CD8-positive, alpha-beta memory T cell (primary cell): Measurements from ENCODE around the gene GOT2. TPM values are rescaled to one million over a fixed set of nuclear protein-coding genes. Genes with fewer than 3 reads are reported as not detected.
"Not testable (repeated sequence)": the region's sequence is repeated elsewhere in the genome, so short reads cannot be mapped to it uniquely, and the experiment has no call there.

Experiments
- CTCF ChIA-PET: fragments of 350-600 bp; sonication (Branson Sonifier 250); formaldehyde crosslinking; loops from one replicate; lab custom pipeline; 2021; ENCODE audit warnings: antibody characterized with exemption; lab: Charles Lee
- POLR2A ChIA-PET: fragments of 350-600 bp; sonication (Branson Sonifier 250); formaldehyde crosslinking; loops from one replicate; lab custom pipeline; 2021; ENCODE audit warnings: antibody characterized with exemption; lab: Charles Lee
- DNase-seq, 5 donors: peaks; one replicate each; pipeline versions ENCODE4 v3.0.0 to v3.0.0-alpha.2; 2020 to 2022; ENCODE audit warnings: mixed read lengths in 1 of 5
- H3K27ac ChIP-seq: one replicate; pipeline ENCODE4 v1.7.0; 2013; ENCODE audit warnings: low read depth, mild to moderate bottlenecking, low read length, moderate library complexity
- H3K27me3 ChIP-seq: 2 replicates; pipeline ENCODE4 v1.7.0; 2013; ENCODE audit warnings: low read length, mild to moderate bottlenecking; ENCODE audit not compliant: insufficient read depth, poor library complexity, severe bottlenecking
- H3K36me3 ChIP-seq: 2 replicates; pipeline ENCODE4 v1.7.0; 2013; ENCODE audit warnings: mild to moderate bottlenecking, low read length, moderate library complexity; ENCODE audit not compliant: insufficient read depth
- H3K4me1 ChIP-seq: 2 replicates; pipeline ENCODE4 v1.7.0; 2013; ENCODE audit warnings: mild to moderate bottlenecking, low read length, moderate library complexity; ENCODE audit not compliant: insufficient read depth
- H3K4me3 ChIP-seq: 2 replicates; pipeline ENCODE4 v1.7.0; 2013; ENCODE audit warnings: mild to moderate bottlenecking, low read length
- H3K9me3 ChIP-seq: 2 replicates; pipeline ENCODE4 v1.7.0; 2013; ENCODE audit warnings: mild to moderate bottlenecking, low read length
- H3K27ac Mint-ChIP-seq, 8 donors: one replicate each; pipeline ENCODE4 v1.8.0; 2020 to 2021; ENCODE audit warnings: mixed read lengths in 8 of 8, mild to moderate bottlenecking in 6 of 8, inconsistent platforms in 3 of 8, moderate library complexity in 3 of 8
- H3K27me3 Mint-ChIP-seq, 2 donors: one replicate each; pipeline ENCODE4 v1.8.0; 2020 to 2021; ENCODE audit warnings: mixed read lengths in 2 of 2, mild to moderate bottlenecking in 1 of 2, moderate library complexity in 1 of 2
- H3K36me3 Mint-ChIP-seq, 3 donors: one replicate each; pipeline ENCODE4 v1.8.0; 2020 to 2021; ENCODE audit warnings: mixed read lengths in 3 of 3, inconsistent platforms in 1 of 3, mild to moderate bottlenecking in 1 of 3
- H3K4me1 Mint-ChIP-seq, 3 donors: one replicate each; pipeline ENCODE4 v1.8.0; 2020 to 2021; ENCODE audit warnings: mixed read lengths in 3 of 3, inconsistent platforms in 1 of 3, mild to moderate bottlenecking in 1 of 3
- H3K4me3 Mint-ChIP-seq, 7 donors: one replicate each; pipeline ENCODE4 v1.8.0; 2020 to 2021; ENCODE audit warnings: mixed read lengths in 7 of 7, mild to moderate bottlenecking in 6 of 7, moderate library complexity in 4 of 7, inconsistent platforms in 2 of 7
- H3K9me3 Mint-ChIP-seq, 5 donors: one replicate each; pipeline ENCODE4 v1.8.0; 2020 to 2022; ENCODE audit warnings: mixed read lengths in 5 of 5, mild to moderate bottlenecking in 3 of 5, moderate library complexity in 2 of 5, inconsistent platforms in 1 of 5
- polyA plus RNA-seq: library from polyadenylated mRNA; unstranded; fragments of 300-500 nt; fragmentation: Illumina TruSeq; gene quantifications from one replicate; pipeline ENCODE4 v1.2.3, GENCODE V29; 2021
- total RNA-seq, 2 experiments: library from RNA; stranded (reverse); gene quantifications; one replicate each; pipeline ENCODE4 v1.2.3, GENCODE V29; 2021

GOT2 gene
- total and polyA plus RNA-seq, 3 experiments from 2014 or later, result 81.1 to 151 (median 149) TPM

GRCh38 chr16:58665200-58665599 is 68.9 kb downstream of the GOT2 start:
- H3K9me3 Mint-ChIP-seq, result no peaks in the 10 kb centered on the region
- no peak overlapping the region for H3K27ac Mint-ChIP-seq

GRCh38 chr16:58661199-58661830 is 72.8 kb downstream of the GOT2 start:
- peaks cover 0 to 2% (median 0%) of the 10 kb centered on the region in 3 donors for H3K36me3 Mint-ChIP-seq

More at GRCh38 chr16:58665200-58665599, 68.9 kb downstream of the GOT2 start:
- CTCF ChIA-PET, result interaction anchor here (1.3 kb wide), 1 partner anchor 151 kb away, joined by 4 read pairs; no protein-coding TSS in a partner anchor
- Mint-ChIP-seq H3K4me1 (no peaks in the 10 kb centered on the region), H3K36me3 (peaks cover 0 to 20% (median 9%) of the 10 kb centered on the region in 3 donors), H3K4me3 (no peak overlapping the region), H3K27me3 (peaks cover 0 to 3% of the 10 kb centered on the region in 2 donors)
- Histone ChIP-seq H3K27me3 (no peaks in the 10 kb centered on the region), H3K9me3 (no peaks in the 10 kb centered on the region), H3K4me1 (no peaks in the 10 kb centered on the region), H3K36me3 (peaks cover 3% of the 10 kb centered on the region), H3K27ac (no peak overlapping the region), H3K4me3 (no peak overlapping the region)
- POLR2A ChIA-PET, result no interaction called here
- no peak for DNase-seq

DNA sequence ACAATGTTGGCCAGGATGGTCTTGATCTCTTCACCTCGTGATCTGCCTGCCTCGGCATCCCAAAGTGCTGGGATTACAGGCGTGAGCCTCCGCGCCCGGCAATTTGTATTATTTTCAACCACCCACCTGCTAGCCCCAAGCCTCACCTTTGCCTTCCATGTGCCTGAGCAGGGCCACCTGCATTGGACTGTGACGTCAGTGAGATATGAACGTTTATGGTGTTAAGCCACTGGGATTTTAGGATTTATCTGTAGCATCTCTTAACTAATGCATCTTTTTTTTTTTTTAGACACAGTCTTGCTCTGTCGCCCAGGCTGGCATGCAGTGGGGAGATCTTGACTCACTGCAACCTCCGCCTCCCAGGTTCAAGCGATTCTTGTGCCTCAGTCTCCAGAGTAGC is 74.2 kb downstream of the GOT2 start:
- H3K4me1 ChIP-seq, H3K4me1 Mint-ChIP-seq, H3K4me3 Mint-ChIP-seq, H3K9me3 ChIP-seq, H3K27me3 Mint-ChIP-seq, H3K27ac ChIP-seq, H3K36me3 Mint-ChIP-seq, H3K36me3 ChIP-seq, POLR2A ChIA-PET, H3K9me3 Mint-ChIP-seq, H3K4me3 ChIP-seq, H3K27me3 ChIP-seq, DNase-seq, CTCF ChIA-PET, H3K27ac Mint-ChIP-seq: not testable (repeated sequence)

More at GRCh38 chr16:58661199-58661830, 72.8 kb downstream of the GOT2 start:
- H3K4me1 ChIP-seq, result no peaks in the 10 kb centered on the region
- H3K9me3 ChIP-seq, result no peaks in the 10 kb centered on the region
- Mint-ChIP-seq H3K4me1 (no peaks in the 10 kb centered on the region), H3K27me3 (peaks cover 0 to 3% of the 10 kb centered on the region in 2 donors), H3K9me3 (no peaks in the 10 kb centered on the region), H3K4me3 (no peak overlapping the region), H3K27ac (no peak overlapping the region)
- no peaks in the 10 kb centered on the region for H3K36me3 ChIP-seq
- no peaks in the 10 kb centered on the region for H3K27me3 ChIP-seq
- POLR2A ChIA-PET, result no interaction called here
- no peak for DNase-seq
- H3K27ac ChIP-seq, result no peak overlapping the region
- CTCF ChIA-PET, result interaction anchor here (0.7 to 1.5 kb wide), 4 partner anchors 8 to 147 kb away, joined by 3 to 5 read pairs (median 4); no protein-coding TSS in a partner anchor
- no peak overlapping the region for H3K4me3 ChIP-seq

GRCh38 chr16:58658796-58659211 is 75.3 kb downstream of the GOT2 start:
- no peaks in the 10 kb centered on the region for H3K36me3 Mint-ChIP-seq
- H3K27me3 Mint-ChIP-seq, result peaks cover 0 to 3% of the 10 kb centered on the region in 2 donors
- no peak overlapping the region for H3K27ac Mint-ChIP-seq
- no peak overlapping the region for H3K4me3 Mint-ChIP-seq
- ChIA-PET POLR2A (no interaction called here), CTCF (interaction anchor here (0.6 to 0.9 kb wide), 2 partner anchors 51 to 350 kb away, joined by 3 read pairs; no protein-coding TSS in a partner anchor)
- no peaks in the 10 kb centered on the region for H3K36me3 ChIP-seq
- H3K4me3 ChIP-seq, result no peak overlapping the region
- H3K9me3 ChIP-seq, result no peaks in the 10 kb centered on the region
- H3K27me3 ChIP-seq, result no peaks in the 10 kb centered on the region
- DNase-seq, result no peak
- no peak overlapping the region for H3K27ac ChIP-seq
- no peaks in the 10 kb centered on the region for H3K4me1 ChIP-seq
- no peaks in the 10 kb centered on the region for H3K4me1 Mint-ChIP-seq
- no peaks in the 10 kb centered on the region for H3K9me3 Mint-ChIP-seq

Other genes with a start within 250 kb of the GOT2 start
- gene NDRG4, start 234.2 kb downstream of the GOT2 start, total RNA-seq, result 1 to 10 TPM; 1.6 to 2.4 TPM
- 0.63 TPM for gene NDRG4, start 234.2 kb downstream of the GOT2 start, polyA plus RNA-seq
- gene SETD6, start 218.8 kb downstream of the GOT2 start, total RNA-seq, result 10 to 100 TPM; 23.8 to 24.9 TPM
- 10.5 TPM for gene SETD6, start 218.8 kb downstream of the GOT2 start, polyA plus RNA-seq
- 100 to 1,000 TPM; 326 to 338 TPM for gene CNOT1, start 104.5 kb downstream of the GOT2 start, total RNA-seq
- gene CNOT1, start 104.5 kb downstream of the GOT2 start, polyA plus RNA-seq, result 111 TPM
- gene SLC38A7, start 49.5 kb downstream of the GOT2 start, total RNA-seq, result 10 to 100 TPM; 13.5 to 15.0 TPM
- 5.8 TPM for gene SLC38A7, start 49.5 kb downstream of the GOT2 start, polyA plus RNA-seq